Smooth muscle cell (in vitro differentiated cells): Measurements from ENCODE around the gene ITPRID2. TPM values are rescaled to one million over a fixed set of nuclear protein-coding genes. Genes with fewer than 3 reads are reported as not detected.

ENCODE experiments used
- DNase-seq: peaks from one replicate; lab custom pipeline; 2025; ENCODE audit not compliant: unreplicated experiment; lab: John Stamatoyannopoulos, UW
- H2AFZ ChIP-seq: fragments of 200-600 bp; sonication (generic); 2 replicates; pipeline ENCODE4 v1.6.0; 2016; ENCODE audit warnings: antibody characterized with exemption, low read depth, mild to moderate bottlenecking
- H3F3A ChIP-seq: fragments of 200-600 bp; sonication (generic); 2 replicates; pipeline ENCODE4 v1.6.0; 2017; ENCODE audit warnings: antibody characterized with exemption, low read depth
- H3K27ac ChIP-seq: fragments of 200-600 bp; sonication (generic); 2 replicates; pipeline ENCODE4 v1.5.1; 2016; ENCODE audit warnings: low read depth, mild to moderate bottlenecking
- H3K27me3 ChIP-seq: fragments of 200-600 bp; sonication (generic); 2 replicates; pipeline ENCODE4 v1.6.1; 2016; ENCODE audit warnings: low read depth, mild to moderate bottlenecking
- H3K36me3 ChIP-seq: fragments of 200-600 bp; sonication (generic); 2 replicates; pipeline ENCODE4 v1.5.1; 2016; ENCODE audit warnings: low read depth
- H3K4me1 ChIP-seq: fragments of 200-600 bp; sonication (generic); 2 replicates; pipeline ENCODE4 v1.5.1; 2016; ENCODE audit warnings: low read depth
- H3K4me2 ChIP-seq: fragments of 200-600 bp; sonication (generic); 2 replicates; pipeline ENCODE4 v1.6.0; 2016; ENCODE audit warnings: mild to moderate bottlenecking
- H3K4me3 ChIP-seq: fragments of 200-600 bp; sonication (generic); 2 replicates; pipeline ENCODE4 v1.5.1; 2016; ENCODE audit warnings: mild to moderate bottlenecking
- H3K79me2 ChIP-seq: fragments of 200-600 bp; sonication (generic); 2 replicates; pipeline ENCODE4 v1.6.0; 2016; ENCODE audit warnings: low read depth, mild to moderate bottlenecking
- H3K9ac ChIP-seq: fragments of 200-600 bp; sonication (generic); 2 replicates; pipeline ENCODE4 v1.6.0; 2016; ENCODE audit warnings: low read depth
- H3K9me3 ChIP-seq: fragments of 200-600 bp; sonication (generic); replicated peaks from 2 replicates; pipeline ENCODE4 v1.5.1; 2016; ENCODE audit warnings: low read depth
- H4K20me1 ChIP-seq: fragments of 200-600 bp; sonication (generic); 2 replicates; pipeline ENCODE4 v1.6.0; 2016; ENCODE audit warnings: low read depth
- CTCF ChIP-seq: fragments of 200-600 bp; sonication (generic); IDR thresholded peaks from 2 replicates; pipeline ENCODE4 v1.5.1; 2017; ENCODE audit warnings: borderline replicate concordance, mild to moderate bottlenecking, antibody characterized with exemption; ENCODE audit not compliant: insufficient read depth, poor library complexity, severe bottlenecking
- WGBS: methylation state at CpG from one replicate; pipeline ENCODE4 v1.1.7; 2016; ENCODE audit warnings: low lambda C conversion rate; 5-methylcytosine and 5-hydroxymethylcytosine counted together
- polyA plus RNA-seq: library from polyadenylated mRNA; unstranded; fragments of >200 nt; fragmentation: Nextera tagmentation; extraction: Ambion mirVana; gene quantifications from 2 replicates; pipeline ENCODE4 v1.2.1, GENCODE V29; 2016
- total RNA-seq: library from RNA; depleted of rRNA; stranded (reverse); fragments of >200 nt; gene quantifications from 2 replicates; pipeline ENCODE4 v1.2.3, GENCODE V29; 2014

Gene ITPRID2
- total and polyA plus RNA-seq, 2 experiments from 2014 or later: 28.2 to 556 TPM

- no peak for TF ChIP-seq CTCF
- no peak overlapping the region for H3K9ac ChIP-seq
- H3K4me1 ChIP-seq: no peaks in the 10 kb centered on the region
- no peaks in the 10 kb centered on the region for H4K20me1 ChIP-seq
- H3K27me3 ChIP-seq: no peaks in the 10 kb centered on the region
- no peak overlapping the region for H3K4me3 ChIP-seq
- no peak overlapping the region for H3K27ac ChIP-seq
- H2AFZ ChIP-seq: no peak overlapping the region
- no peak overlapping the region for H3K4me2 ChIP-seq
- H3K9me3 ChIP-seq: no peaks in the 10 kb centered on the region
- WGBS: 88% methylated on average over 5 of the region's 5 CpGs
- no peaks in the 10 kb centered on the region for H3K79me2 ChIP-seq
- H3F3A ChIP-seq: no peaks in the 10 kb centered on the region
- no peaks in the 10 kb centered on the region for H3K36me3 ChIP-seq
- no peak for DNase-seq
Observed at GRCh38 chr2:181972431-181973170, 81.1 kb downstream of the ITPRID2 start.

GRCh38 chr2:181973171-181973783 lies 81.7 kb downstream of the ITPRID2 start:
- no peak overlapping the region for H3K9ac ChIP-seq
- no peak overlapping the region for H3K4me3 ChIP-seq
- no peaks in the 10 kb centered on the region for H3F3A ChIP-seq
- TF ChIP-seq CTCF: no peak
- no peaks in the 10 kb centered on the region for H3K36me3 ChIP-seq
- H2AFZ ChIP-seq: no peak overlapping the region
- H3K27me3 ChIP-seq: no peaks in the 10 kb centered on the region
- H4K20me1 ChIP-seq: no peaks in the 10 kb centered on the region
- no peak for DNase-seq
- H3K79me2 ChIP-seq: no peaks in the 10 kb centered on the region
- H3K27ac ChIP-seq: no peak overlapping the region
- H3K4me2 ChIP-seq: no peak overlapping the region
- no peaks in the 10 kb centered on the region for H3K4me1 ChIP-seq
- no peaks in the 10 kb centered on the region for H3K9me3 ChIP-seq
- WGBS: 66% methylated on average over 5 of the region's 5 CpGs

- H3K9ac ChIP-seq: peak overlapping the region; percentile 24
- 68% methylated on average over 5 of the region's 5 CpGs for WGBS
- H4K20me1 ChIP-seq: no peaks in the 10 kb centered on the region
- H2AFZ ChIP-seq: no peak overlapping the region
- no peaks in the 10 kb centered on the region for H3K79me2 ChIP-seq
- H3K4me3 ChIP-seq: no peak overlapping the region
- no peak for DNase-seq
- H3K9me3 ChIP-seq: no peaks in the 10 kb centered on the region
- H3K4me2 ChIP-seq: no peak overlapping the region
- no peaks in the 10 kb centered on the region for H3K4me1 ChIP-seq
- no peak for TF ChIP-seq CTCF
- H3K27me3 ChIP-seq: no peaks in the 10 kb centered on the region
- peak overlapping the region; percentile 88 for H3K27ac ChIP-seq
- no peaks in the 10 kb centered on the region for H3F3A ChIP-seq
- no peaks in the 10 kb centered on the region for H3K36me3 ChIP-seq
Observed at GRCh38 chr2:181977661-181978350, 86.3 kb downstream of the ITPRID2 start.
